ENCODE data around the gene ARHGEF38. TPM values are rescaled to one million over a fixed set of nuclear protein-coding genes. Genes with fewer than 3 reads are reported as not detected.

Gene ARHGEF38
- total RNA-seq, 1 experiment from 2014 or later = not detected

DNA sequence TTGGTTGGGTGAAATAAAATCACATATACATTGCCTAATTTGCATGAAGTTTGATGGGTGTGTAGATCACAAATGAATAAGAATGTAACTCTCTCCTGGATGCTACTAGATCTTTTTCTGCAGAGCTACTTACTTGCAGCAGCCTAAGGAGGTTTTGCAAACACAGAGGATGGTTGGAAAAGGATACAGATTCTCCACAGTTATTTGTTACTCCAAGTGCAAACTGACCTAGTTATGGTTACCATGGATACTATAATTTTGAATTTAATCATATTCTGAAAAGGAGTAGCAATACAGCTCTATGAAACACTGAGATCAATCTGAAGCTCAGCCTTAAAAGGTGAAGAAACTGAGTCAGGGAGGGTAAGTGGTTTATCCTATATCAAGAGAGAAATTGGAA lies 9.1 kb upstream of the ARHGEF38 start:
- no peaks in the 10 kb centered on the region for H3K4me1 Mint-ChIP-seq (ENCODE audit: insufficient read depth, unreplicated experiment)

GRCh38 chr4:105543881-105544280 lies 8.5 kb upstream of the ARHGEF38 start:
- intact Hi-C loops (cut with micrococcal nuclease) = no loop called here
- Mint-ChIP-seq H3K27me3 (ENCODE audit: insufficient read depth, unreplicated experiment) (no peaks in the 10 kb centered on the region), H3K27ac (ENCODE audit: low read depth, unreplicated experiment) (no peak overlapping the region), H3K4me3 (ENCODE audit: unreplicated experiment) (no peak overlapping the region), H3K36me3 (ENCODE audit: insufficient read depth, unreplicated experiment) (no peaks in the 10 kb centered on the region), H3K9me3 (ENCODE audit: unreplicated experiment) (no peaks in the 10 kb centered on the region), H3K4me1 (ENCODE audit: insufficient read depth, unreplicated experiment) (no peaks in the 10 kb centered on the region)
- no peak for DNase-seq (ENCODE audit: unreplicated experiment)
- CTCF ChIA-PET = interaction anchor here (2.0 to 3.9 kb wide), 2 partner anchors 23 to 70 kb away, joined by 5 to 15 read pairs; partner anchors contain the start of gene PPA2
- BruUV-seq (replicated peaks) = no TSS peak
- TF ChIP-seq, protein P1, sequence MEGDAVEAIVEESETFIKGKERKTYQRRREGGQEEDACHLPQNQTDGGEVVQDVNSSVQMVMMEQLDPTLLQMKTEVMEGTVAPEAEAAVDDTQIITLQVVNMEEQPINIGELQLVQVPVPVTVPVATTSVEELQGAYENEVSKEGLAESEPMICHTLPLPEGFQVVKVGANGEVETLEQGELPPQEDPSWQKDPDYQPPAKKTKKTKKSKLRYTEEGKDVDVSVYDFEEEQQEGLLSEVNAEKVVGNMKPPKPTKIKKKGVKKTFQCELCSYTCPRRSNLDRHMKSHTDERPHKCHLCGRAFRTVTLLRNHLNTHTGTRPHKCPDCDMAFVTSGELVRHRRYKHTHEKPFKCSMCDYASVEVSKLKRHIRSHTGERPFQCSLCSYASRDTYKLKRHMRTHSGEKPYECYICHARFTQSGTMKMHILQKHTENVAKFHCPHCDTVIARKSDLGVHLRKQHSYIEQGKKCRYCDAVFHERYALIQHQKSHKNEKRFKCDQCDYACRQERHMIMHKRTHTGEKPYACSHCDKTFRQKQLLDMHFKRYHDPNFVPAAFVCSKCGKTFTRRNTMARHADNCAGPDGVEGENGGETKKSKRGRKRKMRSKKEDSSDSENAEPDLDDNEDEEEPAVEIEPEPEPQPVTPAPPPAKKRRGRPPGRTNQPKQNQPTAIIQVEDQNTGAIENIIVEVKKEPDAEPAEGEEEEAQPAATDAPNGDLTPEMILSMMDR (IDR thresholded peaks at IDR 0.05; ENCODE audit: unreplicated experiment) = no peak
- POLR2A ChIA-PET = interaction anchor here (0.6 kb wide), 1 partner anchor 70 kb away, joined by 3 read pairs; the partner anchor contains the start of gene PPA2

More for the DNA sequence above, 9.1 kb upstream of the ARHGEF38 start:
- DNase-seq (ENCODE audit: unreplicated experiment) = no peak
- POLR2A ChIA-PET = no interaction called here
- Mint-ChIP-seq H3K4me3 (ENCODE audit: unreplicated experiment) (no peak overlapping the region), H3K27ac (ENCODE audit: low read depth, unreplicated experiment) (no peak overlapping the region), H3K27me3 (ENCODE audit: insufficient read depth, unreplicated experiment) (no peaks in the 10 kb centered on the region), H3K36me3 (ENCODE audit: insufficient read depth, unreplicated experiment) (no peaks in the 10 kb centered on the region), H3K9me3 (ENCODE audit: unreplicated experiment) (no peaks in the 10 kb centered on the region)
- TF ChIP-seq, protein P1 (IDR thresholded peaks at IDR 0.05; ENCODE audit: unreplicated experiment) = no peak
- intact Hi-C loops (cut with micrococcal nuclease) = no loop called here
- BruUV-seq (replicated peaks) = no TSS peak
- CTCF ChIA-PET = interaction anchor here (0.7 to 3.9 kb wide), 2 partner anchors 11 to 22 kb away, joined by 3 to 15 read pairs; no protein-coding TSS in a partner anchor

GRCh38 chr4:105544520-105545286 lies 7.7 kb upstream of the ARHGEF38 start:
- Mint-ChIP-seq H3K4me1 (ENCODE audit: insufficient read depth, unreplicated experiment) (no peaks in the 10 kb centered on the region), H3K27me3 (ENCODE audit: insufficient read depth, unreplicated experiment) (no peaks in the 10 kb centered on the region), H3K4me3 (ENCODE audit: unreplicated experiment) (no peak overlapping the region), H3K9me3 (ENCODE audit: unreplicated experiment) (no peaks in the 10 kb centered on the region), H3K27ac (ENCODE audit: low read depth, unreplicated experiment) (no peak overlapping the region), H3K36me3 (ENCODE audit: insufficient read depth, unreplicated experiment) (no peaks in the 10 kb centered on the region)
- DNase-seq (ENCODE audit: unreplicated experiment) = no peak
- ChIA-PET CTCF (interaction anchor here (0.6 to 3.9 kb wide), 5 partner anchors 24 to 182 kb away, joined by 4 to 15 read pairs (median 4); partner anchors contain the start of gene PPA2), POLR2A (interaction anchor here (0.6 kb wide), 1 partner anchor 841 kb away, joined by 3 read pairs; no protein-coding TSS in a partner anchor)
- BruUV-seq (replicated peaks) = no TSS peak
- TF ChIP-seq, protein P1 (IDR thresholded peaks at IDR 0.05; ENCODE audit: unreplicated experiment) = no peak
- intact Hi-C loops (cut with micrococcal nuclease) = no loop called here

DNA sequence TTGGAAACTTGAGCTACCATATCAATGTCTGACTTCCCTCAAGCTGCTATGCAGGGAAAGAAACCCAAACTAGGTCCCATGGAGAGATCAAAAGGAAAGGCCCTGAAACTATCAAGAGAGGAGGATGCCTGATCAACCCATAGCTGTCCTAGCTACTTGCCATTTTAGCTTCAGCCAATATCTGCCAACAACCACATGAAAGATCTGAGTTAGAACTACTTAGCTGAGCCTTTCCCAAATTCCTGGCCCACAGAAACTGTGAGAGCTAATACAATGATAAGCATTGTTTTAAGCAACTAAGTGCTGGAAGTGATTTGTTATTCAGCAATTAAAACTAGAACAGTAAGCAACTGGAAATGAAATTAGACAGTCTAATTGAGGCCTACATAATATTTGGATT lies 6.3 kb upstream of the ARHGEF38 start:
- Mint-ChIP-seq H3K36me3 (ENCODE audit: insufficient read depth, unreplicated experiment) (no peaks in the 10 kb centered on the region), H3K4me1 (ENCODE audit: insufficient read depth, unreplicated experiment) (peaks cover 5% of the 10 kb centered on the region), H3K4me3 (ENCODE audit: unreplicated experiment) (no peak overlapping the region), H3K27ac (ENCODE audit: low read depth, unreplicated experiment) (no peak overlapping the region), H3K9me3 (ENCODE audit: unreplicated experiment) (no peaks in the 10 kb centered on the region), H3K27me3 (ENCODE audit: insufficient read depth, unreplicated experiment) (no peaks in the 10 kb centered on the region)
- no TSS peak for BruUV-seq (replicated peaks)
- intact Hi-C loops (cut with micrococcal nuclease) = no loop called here
- TF ChIP-seq, protein P1 (IDR thresholded peaks at IDR 0.05; ENCODE audit: unreplicated experiment) = no peak
- POLR2A ChIA-PET = interaction anchor here (0.6 to 1.8 kb wide), 2 partner anchors 9 to 738 kb away, joined by 3 read pairs; no protein-coding TSS in a partner anchor
- CTCF ChIA-PET = interaction anchor here (2.0 to 3.9 kb wide), 2 partner anchors 25 to 72 kb away, joined by 5 to 15 read pairs; partner anchors contain the start of gene PPA2
- DNase-seq (ENCODE audit: unreplicated experiment) = no peak

Data from MCF 10A (cell line).